HCT116 (cell line): Measurements from ENCODE around the gene C5orf34.

ENCODE experiments used
- RAD21 ChIP-seq: IDR thresholded peaks from 2 replicates; pipeline ENCODE4 v1.6.1; 2012; ENCODE audit warnings: low read depth, mild to moderate bottlenecking
- TCF7L2 ChIP-seq: IDR thresholded peaks from 2 replicates; pipeline ENCODE4 v1.7.0; 2011; ENCODE audit warnings: borderline replicate concordance, inconsistent platforms; ENCODE audit not compliant: insufficient read depth, insufficient read length; ENCODE audit errors: extremely low read depth
- TF ChIP-seq, protein P1 (sequence below), 3 experiments: fragments of 200-600 bp in 1 of 3; sonication (generic) in 1 of 3; IDR thresholded peaks in 2 of 3; conservative IDR thresholded peaks in 1 of 3; 2 replicates each; pipeline ENCODE4 v1.5.1; 2012 to 2017; ENCODE audit warnings: low read depth in 2 of 3, low read length in 2 of 3, antibody characterized with exemption in 1 of 3, borderline replicate concordance in 1 of 3, control low read depth in 1 of 3, mild to moderate bottlenecking in 1 of 3, mixed read lengths in 1 of 3, mixed run types in 1 of 3, moderate library complexity in 1 of 3; ENCODE audit not compliant: insufficient read depth in 1 of 3

- TF ChIP-seq, protein P1, sequence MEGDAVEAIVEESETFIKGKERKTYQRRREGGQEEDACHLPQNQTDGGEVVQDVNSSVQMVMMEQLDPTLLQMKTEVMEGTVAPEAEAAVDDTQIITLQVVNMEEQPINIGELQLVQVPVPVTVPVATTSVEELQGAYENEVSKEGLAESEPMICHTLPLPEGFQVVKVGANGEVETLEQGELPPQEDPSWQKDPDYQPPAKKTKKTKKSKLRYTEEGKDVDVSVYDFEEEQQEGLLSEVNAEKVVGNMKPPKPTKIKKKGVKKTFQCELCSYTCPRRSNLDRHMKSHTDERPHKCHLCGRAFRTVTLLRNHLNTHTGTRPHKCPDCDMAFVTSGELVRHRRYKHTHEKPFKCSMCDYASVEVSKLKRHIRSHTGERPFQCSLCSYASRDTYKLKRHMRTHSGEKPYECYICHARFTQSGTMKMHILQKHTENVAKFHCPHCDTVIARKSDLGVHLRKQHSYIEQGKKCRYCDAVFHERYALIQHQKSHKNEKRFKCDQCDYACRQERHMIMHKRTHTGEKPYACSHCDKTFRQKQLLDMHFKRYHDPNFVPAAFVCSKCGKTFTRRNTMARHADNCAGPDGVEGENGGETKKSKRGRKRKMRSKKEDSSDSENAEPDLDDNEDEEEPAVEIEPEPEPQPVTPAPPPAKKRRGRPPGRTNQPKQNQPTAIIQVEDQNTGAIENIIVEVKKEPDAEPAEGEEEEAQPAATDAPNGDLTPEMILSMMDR (IDR thresholded peaks at IDR 0.05 in 2 of 3, conservative IDR thresholded peaks at IDR 0.05 in 1 of 3; ENCODE audit: borderline replicate concordance in 1 of 3, insufficient read depth in 1 of 3, low read depth in 2 of 3, low read length in 2 of 3), result no peak
- no peak for TF ChIP-seq TCF7L2
- no peak for TF ChIP-seq RAD21
Observed at GRCh38 chr5:43485406-43485805, 29.5 kb downstream of the C5orf34 start.
